H1 (cell line): ENCODE measurements around the gene VPS52. TPM values are rescaled to one million over a fixed set of nuclear protein-coding genes. Genes with fewer than 3 reads are reported as not detected.

Experiments
- CTCF ChIA-PET: fragments of 300-600 bp; sonication (Branson Sonifier 250); formaldehyde crosslinking; loops from one replicate; lab custom pipeline; 2021; ENCODE audit not compliant: partially characterized antibody; lab: Charles Lee
- POLR2A ChIA-PET: fragments of 300-600 bp; sonication (Branson Sonifier 250); formaldehyde crosslinking; loops from one replicate; lab custom pipeline; 2021; ENCODE audit warnings: inconsistent platforms; ENCODE audit not compliant: partially characterized antibody; lab: Charles Lee
- DNase-seq, 2 experiments: peaks; one replicate each; pipeline versions ENCODE4 v3.0.0 to v3.0.0-alpha.2; 2010 to 2022; ENCODE audit warnings: low spot score in 2 of 2, low read depth in 1 of 2, mixed read lengths in 1 of 2
- FAIRE-seq: peaks from 2 replicates; lab custom pipeline; 2011; peaks lifted over from hg19 to GRCh38; lab: Jason Lieb, UNC
- H2AFZ ChIP-seq: 2 replicates; pipeline ENCODE4 v1.8.1; 2012; ENCODE audit warnings: low read length, inconsistent platforms
- H2AK5ac ChIP-seq: 2 replicates; pipeline ENCODE4 v1.6.1; 2013; ENCODE audit warnings: low read depth, low read length
- H2BK120ac ChIP-seq: replicated peaks from 2 replicates; pipeline ENCODE3; 2013; ENCODE audit warnings: low read depth, low read length, inconsistent platforms
- H2BK12ac ChIP-seq: 2 replicates; pipeline ENCODE4 v1.6.1; 2013; ENCODE audit warnings: low read depth, low read length
- H2BK15ac ChIP-seq: 2 replicates; pipeline ENCODE4 v1.6.1; 2013; ENCODE audit warnings: low read length
- H2BK20ac ChIP-seq: 2 replicates; pipeline ENCODE4 v1.6.1; 2013; ENCODE audit warnings: low read length
- H2BK5ac ChIP-seq: 2 replicates; pipeline ENCODE4 v1.6.1; 2013; ENCODE audit warnings: low read depth, low read length
- H3K14ac ChIP-seq: 2 replicates; pipeline ENCODE4 v1.6.1; 2013; ENCODE audit warnings: inconsistent platforms; ENCODE audit not compliant: insufficient read length
- H3K18ac ChIP-seq: 2 replicates; pipeline ENCODE4 v1.6.1; 2013; ENCODE audit warnings: low read length; ENCODE audit errors: extremely low read depth
- H3K23ac ChIP-seq: 2 replicates; pipeline ENCODE4 v1.6.1; 2013; ENCODE audit warnings: inconsistent platforms; ENCODE audit not compliant: insufficient read length
- H3K23me2 ChIP-seq: 2 replicates; pipeline ENCODE4 v1.6.1; 2013; ENCODE audit warnings: low read depth, low read length
- H3K27ac ChIP-seq: 2 replicates; pipeline ENCODE4 v1.6.1; 2011; ENCODE audit warnings: low read depth, low read length, inconsistent platforms
- H3K27me3 ChIP-seq, 4 experiments: replicated peaks in 1 of 4; 1 replicate in 1 of 4; 2 replicates in 3 of 4; pipeline versions ENCODE4 v1.6.1 to v1.8.1; 2011 to 2013; ENCODE audit warnings: low read length in 3 of 4, mild to moderate bottlenecking in 3 of 4, inconsistent platforms in 2 of 4, mixed read lengths in 2 of 4, moderate library complexity in 1 of 4; ENCODE audit not compliant: control insufficient read depth in 3 of 4, insufficient read depth in 3 of 4; ENCODE audit errors: extremely low read depth in 1 of 4
- H3K36me3 ChIP-seq, 4 experiments: 2 replicates each; pipeline versions ENCODE4 v1.6.1 to v1.8.1; 2011 to 2013; ENCODE audit warnings: mild to moderate bottlenecking in 4 of 4, low read length in 3 of 4, moderate library complexity in 2 of 4, control low read depth in 1 of 4, inconsistent platforms in 1 of 4; ENCODE audit not compliant: insufficient read depth in 4 of 4, control insufficient read depth in 2 of 4
- H3K4ac ChIP-seq: replicated peaks from 2 replicates; pipeline ENCODE3; 2013; ENCODE audit warnings: low read length, low read depth, mixed read lengths, inconsistent platforms; ENCODE audit not compliant: insufficient read length
- H3K4me1 ChIP-seq, 4 experiments: replicated peaks in 1 of 4; 1 replicate in 1 of 4; 2 replicates in 3 of 4; pipeline versions ENCODE4 v1.6.1 to v1.8.1; 2011 to 2013; ENCODE audit warnings: low read length in 3 of 4, inconsistent platforms in 2 of 4, mixed read lengths in 1 of 4; ENCODE audit not compliant: insufficient read depth in 4 of 4, control insufficient read depth in 3 of 4
- H3K4me2 ChIP-seq, 2 experiments: 2 replicates each; pipeline versions ENCODE4 v1.6.1 to v1.8.1; 2011 to 2013; ENCODE audit warnings: low read depth in 2 of 2, low read length in 2 of 2, control low read depth in 1 of 2, inconsistent platforms in 1 of 2, mild to moderate bottlenecking in 1 of 2; ENCODE audit not compliant: insufficient read depth in 1 of 2
- H3K4me3 ChIP-seq, 4 experiments: fragments of 200-600, 300-600 bp in 1 of 4; sonication (generic), shearing (Covaris generic), sonication (Bioruptor Twin) in 1 of 4; 2 replicates each; pipeline versions ENCODE4 v1.5.1 to v1.8.1; 2011 to 2016; ENCODE audit warnings: low read length in 4 of 4, low read depth in 3 of 4, control low read depth in 2 of 4, inconsistent platforms in 2 of 4, mild to moderate bottlenecking in 2 of 4, mixed read lengths in 1 of 4, moderate library complexity in 1 of 4; ENCODE audit not compliant: insufficient read depth in 2 of 4; ENCODE audit errors: extremely low read depth in 1 of 4
- H3K56ac ChIP-seq: replicated peaks from 2 replicates; pipeline ENCODE3; 2013; ENCODE audit warnings: low read depth, mild to moderate bottlenecking, mixed read lengths, low read length, inconsistent platforms; ENCODE audit not compliant: insufficient read length
- H3K79me1 ChIP-seq: 2 replicates; pipeline ENCODE4 v1.6.1; 2013; ENCODE audit warnings: low read depth, low read length, control low read depth
- H3K79me2 ChIP-seq, 2 experiments: 2 replicates each; pipeline versions ENCODE4 v1.6.1 to v1.8.1; 2012 to 2013; ENCODE audit warnings: low read length in 2 of 2, mild to moderate bottlenecking in 2 of 2, inconsistent platforms in 1 of 2; ENCODE audit not compliant: insufficient read depth in 2 of 2, control insufficient read depth in 1 of 2
- H3K9ac ChIP-seq, 4 experiments: replicated peaks in 1 of 4; 1 replicate in 1 of 4; 2 replicates in 3 of 4; pipeline versions ENCODE4 v1.6.1 to v1.8.1; 2011 to 2013; ENCODE audit warnings: low read depth in 3 of 4, low read length in 3 of 4, control low read depth in 2 of 4, mild to moderate bottlenecking in 2 of 4, moderate library complexity in 2 of 4, inconsistent platforms in 1 of 4; ENCODE audit errors: extremely low read depth in 1 of 4
- H3K9me3 ChIP-seq, 2 experiments: 2 replicates each; pipeline versions ENCODE4 v1.6.1 to v1.8.1; 2012 to 2013; ENCODE audit warnings: mild to moderate bottlenecking in 2 of 2, moderate library complexity in 2 of 2, control low read depth in 1 of 2, inconsistent platforms in 1 of 2, low read depth in 1 of 2, low read length in 1 of 2, mixed read lengths in 1 of 2; ENCODE audit not compliant: insufficient read depth in 2 of 2
- H4K20me1 ChIP-seq, 2 experiments: replicated peaks in 1 of 2; 2 replicates each; pipeline versions ENCODE3 to v1.8.1; 2011 to 2013; ENCODE audit warnings: inconsistent platforms in 2 of 2, low read length in 2 of 2, mild to moderate bottlenecking in 1 of 2; ENCODE audit not compliant: insufficient read depth in 2 of 2, control insufficient read depth in 1 of 2
- H4K5ac ChIP-seq: 2 replicates; pipeline ENCODE4 v1.6.1; 2013; ENCODE audit warnings: low read length, low read depth, mixed read lengths, inconsistent platforms; ENCODE audit not compliant: insufficient read length
- H4K8ac ChIP-seq: 2 replicates; pipeline ENCODE4 v1.8.0; 2013; ENCODE audit warnings: mild to moderate bottlenecking, moderate library complexity, low read length, inconsistent platforms; ENCODE audit not compliant: insufficient read depth; ENCODE audit errors: extremely low read depth
- H4K91ac ChIP-seq: replicated peaks from 2 replicates; pipeline ENCODE3; 2013; ENCODE audit warnings: low read length, mixed read lengths, inconsistent platforms; ENCODE audit not compliant: insufficient read length
- RXRA ChIP-seq: IDR thresholded peaks from 2 replicates; pipeline ENCODE4 v1.6.1; 2011; ENCODE audit warnings: low read depth, mild to moderate bottlenecking, low read length, moderate library complexity; ENCODE audit not compliant: insufficient read depth
- WGBS, 2 experiments: shearing (Covaris generic) in 1 of 2; methylation state at CpG; one replicate each; pipeline versions ENCODE4 v1.1.6 to v1.1.7; 2013 to 2015; ENCODE audit warnings: low lambda C conversion rate in 2 of 2, mixed read lengths in 2 of 2, inconsistent platforms in 1 of 2, low coverage in 1 of 2, missing lambda C conversion rate in 1 of 2; ENCODE audit not compliant: insufficient replicate concordance in 2 of 2, insufficient coverage in 1 of 2, insufficient read length in 1 of 2; ENCODE audit errors: extremely low coverage in 1 of 2, missing lambda C conversion rate in 1 of 2; 5-methylcytosine and 5-hydroxymethylcytosine counted together
- polyA plus RNA-seq, 7 experiments: library from polyadenylated mRNA; depleted of rRNA in 3 of 7; stranded (reverse) in 5 of 7; unstranded in 2 of 7; fragments of >200 nt in 5 of 7; fragments of 200-250 nt in 2 of 7; gene quantifications; 1 replicate in 5 of 7; 2 replicates in 1 of 7; 4 replicates in 1 of 7; pipeline versions ENCODE4 v1.2.1 to v1.2.3, GENCODE V29; 2011 to 2013; ENCODE audit warnings: missing spikeins in 2 of 7, mixed read lengths in 2 of 7
- total RNA-seq: library from RNA; stranded (reverse); fragmentation: NEBNext Ultra II Directional; extraction: Animal tissue kit (Norgen Biotek cat#: 25700); gene quantifications from 2 replicates; pipeline ENCODE4 v1.2.1, GENCODE V29; 2021

Gene VPS52
- total and polyA plus RNA-seq, 2 of the 8 experiments (the other 6 are each of a cell fraction or from before 2014, with no cell fraction given), result 36.5 to 86.3 TPM

DNA sequence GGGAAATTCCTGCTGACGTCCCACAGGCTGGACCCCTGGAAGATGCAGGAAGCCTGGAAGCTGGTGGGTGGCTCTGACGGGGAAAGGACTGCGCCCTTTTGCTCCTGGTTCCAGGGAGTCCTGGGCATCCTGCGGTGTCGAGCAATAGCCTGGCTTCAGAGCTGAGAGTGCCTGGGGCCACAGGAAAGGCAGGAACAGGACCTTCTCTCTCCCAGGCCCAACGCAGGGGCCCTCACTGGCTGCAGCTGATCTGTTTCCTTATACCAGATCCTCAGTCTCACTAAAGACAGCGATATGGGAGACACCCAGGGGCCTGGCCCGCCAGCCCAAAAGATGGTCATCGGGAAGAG is 6.7 kb upstream of the VPS52 start:
- H3K27me3 ChIP-seq, result no peaks in the 10 kb centered on the region
- DNase-seq, result no peak
- H2BK12ac ChIP-seq, result peak overlapping the region; percentile 65; the same call in 1 of the 2 replicates
- no peak overlapping the region for H3K56ac ChIP-seq
- 0 out of 2 replicates have a peak, but pooled peaks cover 4% of the 10 kb centered on the region for H3K79me1 ChIP-seq
- no peak overlapping the region for H3K18ac ChIP-seq
- H4K20me1 ChIP-seq, result peaks cover 13 to 15% of the 10 kb centered on the region in 2 experiments
- H2BK120ac ChIP-seq, result no peak overlapping the region
- H3K4me2 ChIP-seq, result peak overlapping the region; percentile 86 to 96
- CTCF ChIA-PET, result interaction anchor here (0.9 to 8.0 kb wide), 11 partner anchors 12 to 198 kb away, joined by 3 to 81 read pairs (median 3); partner anchors contain the start of genes PFDN6, RGL2, TAPBP and WDR46
- H3K9me3 ChIP-seq, result no peaks in the 10 kb centered on the region
- H2AFZ ChIP-seq, result no peak overlapping the region
- FAIRE-seq, result no peak
- H3K4me3 ChIP-seq, result peak overlapping the region in 3 of 4 experiments; percentile 55 to 81 (median 63); a peak in 6 of 8 replicates
- no peak overlapping the region for H3K14ac ChIP-seq
- H3K79me2 ChIP-seq, result peaks cover 12 to 20% of the 10 kb centered on the region in 2 experiments
- no peak overlapping the region for H2BK20ac ChIP-seq
- peaks cover 14% of the 10 kb centered on the region for H3K23me2 ChIP-seq
- no peak for TF ChIP-seq RXRA
- POLR2A ChIA-PET, result interaction anchor here (1.7 to 12.0 kb wide), 10 partner anchors 10 to 309 kb away, joined by 4 to 337 read pairs (median 12); partner anchors contain the start of genes BRD2, CUTA, PFDN6 and RGL2
- peaks cover 13 to 40% (median 36%) of the 10 kb centered on the region in 4 experiments; a peak in 7 of 8 replicates for H3K36me3 ChIP-seq
- H3K23ac ChIP-seq, result no peak overlapping the region
- H4K5ac ChIP-seq, result no peak overlapping the region
- H3K27ac ChIP-seq, result no peak overlapping the region
- H2AK5ac ChIP-seq, result peak overlapping the region; percentile 6; the same call in 1 of the 2 replicates
- no peak overlapping the region for H4K91ac ChIP-seq
- peak overlapping the region; percentile 44 for H3K4ac ChIP-seq
- no peak overlapping the region; the same call in 1 of the 2 replicates for H4K8ac ChIP-seq
- H2BK5ac ChIP-seq, result 0 out of 2 replicates have a peak overlapping the region, but pooled peaks have one; percentile 86
- peaks cover 3 to 31% (median 12%) of the 10 kb centered on the region in 4 experiments for H3K4me1 ChIP-seq
- peak overlapping the region in 1 of 4 experiments; percentile 49; a peak in 2 of 7 replicates for H3K9ac ChIP-seq
- peak overlapping the region; percentile 12; the same call in 1 of the 2 replicates for H2BK15ac ChIP-seq
- WGBS, 2 experiments, result 83% methylated on average over 9 of the region's 9 CpGs; no CpG with 5 or more reads in 1 of the 2 experiments
